Thymus (tissue), 11 donors: Measurements from ENCODE around the gene ALMS1. TPM values are rescaled to one million over a fixed set of nuclear protein-coding genes. Genes with fewer than 3 reads are reported as not detected.
"Not testable (repeated sequence)": the region's sequence is repeated elsewhere in the genome, so short reads cannot be mapped to it uniquely, and the experiment has no call there.

ENCODE experiments used
- DNase-seq, 9 donors: peaks; one replicate each; pipeline ENCODE4 v3.0.0-alpha.2; 2013; ENCODE audit warnings: low spot score in 9 of 9, low read depth in 6 of 9, missing footprints in 1 of 9
- H3K27ac ChIP-seq, 2 donors: one replicate each; pipeline ENCODE4 v1.5.1; 2013; ENCODE audit warnings: control low read depth in 1 of 2, low read depth in 1 of 2, low read length in 1 of 2, mild to moderate bottlenecking in 1 of 2, moderate library complexity in 1 of 2
- H3K27me3 ChIP-seq, 2 donors: one replicate each; pipeline ENCODE4 v1.5.1; 2013; ENCODE audit warnings: low read length in 1 of 2; ENCODE audit not compliant: control insufficient read depth in 2 of 2, insufficient read depth in 1 of 2
- H3K36me3 ChIP-seq, 2 donors: one replicate each; pipeline ENCODE4 v1.5.1; 2013; ENCODE audit warnings: low read length in 1 of 2, mild to moderate bottlenecking in 1 of 2, moderate library complexity in 1 of 2; ENCODE audit not compliant: control insufficient read depth in 2 of 2, insufficient read depth in 2 of 2
- H3K4me1 ChIP-seq, 2 donors: one replicate each; pipeline ENCODE4 v1.5.1; 2013; ENCODE audit warnings: low read length in 2 of 2; ENCODE audit not compliant: control insufficient read depth in 2 of 2, insufficient read depth in 2 of 2
- H3K4me3 ChIP-seq, 2 donors: one replicate each; pipeline ENCODE4 v1.5.1; 2013; ENCODE audit warnings: low read length in 2 of 2, control low read depth in 1 of 2, mild to moderate bottlenecking in 1 of 2
- H3K9me3 ChIP-seq, 2 donors: one replicate each; pipeline ENCODE4 v1.5.1; 2013; ENCODE audit warnings: low read length in 1 of 2, mild to moderate bottlenecking in 1 of 2; ENCODE audit not compliant: control insufficient read depth in 2 of 2, insufficient read depth in 1 of 2
- WGBS: extraction: QIAGEN DNeasy Blood & Tissue Kit; methylation state at CpG from one replicate; pipeline ENCODE4 v1.1.7; 2013; 5-methylcytosine and 5-hydroxymethylcytosine counted together
- polyA plus RNA-seq: library from polyadenylated mRNA; stranded (reverse); fragments of 200-250 nt; gene quantifications from one replicate; pipeline ENCODE4 v1.2.3, GENCODE V29; 2013
- total RNA-seq: library from RNA; stranded (reverse); fragments of 120-200 nt; gene quantifications from one replicate; pipeline ENCODE4 v1.2.4, GENCODE V29; 2013
- donor health status: healthy.

The ALMS1 gene
- total and polyA plus RNA-seq, 2 donors: 8.4 to 19.5 TPM

DNA sequence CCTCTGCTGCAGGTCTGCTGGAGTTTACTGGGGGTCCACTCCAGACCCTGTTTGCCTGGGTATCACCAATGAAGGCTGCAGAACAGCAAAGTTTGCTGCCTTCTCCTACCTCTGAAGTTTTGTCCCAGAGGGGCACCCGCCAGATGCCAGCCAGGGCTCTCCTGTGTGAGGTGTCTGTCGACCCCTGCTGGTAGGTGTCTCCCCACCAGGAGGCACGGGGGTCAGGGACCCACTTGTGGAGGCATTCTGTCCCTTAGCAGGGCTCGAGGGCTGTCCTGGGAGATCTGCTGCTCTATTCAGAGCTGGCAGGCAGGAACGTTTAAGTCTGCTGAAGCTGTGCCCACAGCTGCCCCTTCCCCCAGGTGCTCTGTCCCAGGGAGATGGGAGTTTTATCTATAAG, 124.8 kb downstream of the ALMS1 start:
- DNase-seq, H3K4me3 ChIP-seq, H3K36me3 ChIP-seq, H3K27ac ChIP-seq, H3K4me1 ChIP-seq, H3K9me3 ChIP-seq, H3K27me3 ChIP-seq: not testable (repeated sequence)
- 96% methylated on average over 5 of the region's 5 CpGs for WGBS

DNA sequence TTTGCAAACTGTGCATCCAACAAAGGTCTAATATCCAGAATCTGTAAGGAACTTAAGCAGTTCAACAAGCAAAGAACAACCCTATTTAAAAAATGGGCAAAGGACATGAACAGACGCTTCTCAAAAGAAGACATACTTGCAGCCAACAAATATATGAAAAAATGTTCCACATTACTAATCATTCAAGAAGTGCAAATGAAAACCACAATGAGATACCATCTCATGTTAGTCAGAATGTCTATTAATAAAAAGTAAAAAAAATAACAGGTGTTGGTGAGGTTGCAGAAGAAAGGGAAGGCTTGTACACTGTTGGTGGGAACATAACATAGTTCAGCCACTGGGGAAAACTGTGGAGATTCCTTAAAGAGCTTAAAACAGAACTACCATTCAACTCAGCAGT, 130.4 kb downstream of the ALMS1 start:
- H3K4me1 ChIP-seq: no peaks in the 10 kb centered on the region
- no peak overlapping the region for H3K4me3 ChIP-seq
- no peak for DNase-seq
- 97% methylated on average over 1 of the region's 1 CpG for WGBS
- H3K36me3 ChIP-seq: peaks cover 0 to 2% of the 10 kb centered on the region in 2 donors
- no peak overlapping the region for H3K27ac ChIP-seq
- H3K9me3 ChIP-seq: peaks cover 0 to under 1% of the 10 kb centered on the region in 2 donors
- H3K27me3 ChIP-seq: no peaks in the 10 kb centered on the region

DNA sequence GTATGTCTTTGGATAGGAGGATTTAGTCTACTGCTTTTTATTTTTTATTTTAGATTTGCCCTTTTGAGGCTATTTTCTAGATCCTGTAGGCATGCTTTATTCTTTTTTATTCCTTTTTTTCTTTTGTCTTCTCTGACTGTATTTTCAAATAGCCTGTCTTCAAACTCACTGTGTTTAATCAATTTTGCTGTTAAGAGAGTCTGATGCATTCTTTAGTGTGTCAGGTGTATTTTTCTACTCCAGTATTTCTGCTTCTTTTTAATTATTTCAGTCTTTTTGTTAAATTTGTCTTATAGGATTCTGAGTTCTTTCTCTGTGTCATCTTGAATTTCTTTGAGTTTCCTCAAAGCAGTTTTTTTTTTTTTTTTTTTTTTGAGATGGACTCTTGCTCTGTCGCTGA, 143.1 kb downstream of the ALMS1 start:
- Histone ChIP-seq H3K27me3 (no peaks in the 10 kb centered on the region), H3K36me3 (peaks cover 0 to 25% of the 10 kb centered on the region in 2 donors), H3K9me3 (peaks cover 2 to 16% of the 10 kb centered on the region in 2 donors), H3K4me1 (no peaks in the 10 kb centered on the region), H3K4me3 (no peak overlapping the region), H3K27ac (no peak overlapping the region)
- 100% methylated on average over 1 of the region's 1 CpG for WGBS
- DNase-seq: no peak

DNA sequence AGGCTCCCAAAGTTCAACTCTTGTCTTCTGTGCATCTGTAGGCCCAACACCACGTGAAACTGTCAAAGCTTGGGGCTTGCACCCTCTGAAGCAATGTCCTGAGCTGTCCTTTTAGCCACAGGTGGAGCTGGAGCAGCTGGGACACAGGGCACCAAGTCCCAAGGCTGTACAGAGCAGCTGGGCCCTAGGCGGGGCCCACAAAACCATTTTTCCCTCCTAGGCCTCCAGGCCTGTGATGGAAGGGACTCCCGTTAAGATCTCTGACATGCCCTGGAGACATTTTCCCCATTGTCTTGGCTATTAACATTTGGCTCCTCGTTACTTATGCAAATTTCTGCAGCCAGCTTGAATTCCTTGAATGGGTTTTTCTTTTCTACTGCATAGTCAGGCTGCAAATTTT, 145.1 kb downstream of the ALMS1 start:
- H3K9me3 ChIP-seq: peaks cover 2 to 16% of the 10 kb centered on the region in 2 donors
- H3K36me3 ChIP-seq: peaks cover 6 to 29% of the 10 kb centered on the region in 2 donors
- not testable (repeated sequence) for H3K4me1 ChIP-seq, H3K4me3 ChIP-seq, DNase-seq, H3K27me3 ChIP-seq, H3K27ac ChIP-seq
- 98% methylated on average over 4 of the region's 4 CpGs for WGBS

DNA sequence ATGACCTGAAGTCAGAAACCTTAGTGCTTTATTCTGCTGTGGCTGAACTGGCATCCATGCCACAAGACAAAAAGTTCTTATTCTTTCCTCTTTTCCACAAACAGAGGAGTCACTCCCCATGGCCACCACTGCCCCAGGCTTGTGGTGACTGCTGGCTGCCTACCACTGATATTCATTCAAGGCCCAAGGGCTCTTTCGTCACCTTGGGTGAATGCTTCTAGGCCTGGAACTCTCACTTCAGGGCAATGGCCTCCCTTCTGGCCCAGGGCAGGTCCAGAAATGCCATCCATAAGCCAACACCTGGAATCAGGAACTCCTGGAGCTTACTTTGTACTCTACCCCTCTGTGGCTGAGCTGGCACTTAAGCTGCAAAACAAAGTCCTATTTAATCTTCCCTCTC, 146.7 kb downstream of the ALMS1 start:
- H3K9me3 ChIP-seq: peaks cover 2 to 16% of the 10 kb centered on the region in 2 donors
- H3K36me3 ChIP-seq: peaks cover 10 to 36% of the 10 kb centered on the region in 2 donors
- 95% methylated on average over 1 of the region's 1 CpG for WGBS
- no peaks in the 10 kb centered on the region for H3K4me1 ChIP-seq
- no peak overlapping the region for H3K4me3 ChIP-seq
- no peak overlapping the region for H3K27ac ChIP-seq
- no peak for DNase-seq
- H3K27me3 ChIP-seq: no peaks in the 10 kb centered on the region

DNA sequence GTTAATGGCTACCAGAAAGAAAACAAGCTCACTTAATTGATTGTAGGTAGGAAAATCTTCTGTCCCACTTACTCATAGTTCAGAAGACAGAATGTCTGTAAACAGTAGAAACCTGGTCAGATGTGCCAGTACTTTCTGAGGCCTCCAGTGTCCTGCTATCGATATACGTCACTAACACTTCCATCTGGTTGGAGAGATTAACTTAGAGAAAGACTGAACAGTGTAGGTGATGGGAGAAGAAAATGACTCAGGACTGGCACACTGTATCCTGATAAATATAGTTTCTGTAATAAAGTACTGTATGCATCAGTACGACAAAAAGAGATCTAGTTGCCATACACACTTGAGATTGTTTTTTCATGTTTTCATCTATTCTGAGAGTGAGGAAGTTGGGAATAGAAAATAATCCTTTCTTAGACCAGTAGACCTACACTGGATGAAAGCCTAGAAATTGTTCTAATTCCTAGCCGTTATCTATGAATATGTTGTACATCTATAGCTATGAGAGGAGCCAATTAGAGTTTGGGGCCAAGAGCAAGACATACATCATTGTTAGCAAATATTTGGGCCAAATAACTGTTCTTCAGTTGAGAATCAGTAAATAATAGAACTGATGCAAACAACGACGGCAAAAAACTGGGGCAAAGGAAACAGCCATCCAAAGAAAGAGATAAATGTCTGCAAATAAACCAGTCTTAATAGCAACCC, 150.7 kb downstream of the ALMS1 start:
- 98% methylated on average over 6 of the region's 6 CpGs for WGBS
- H3K36me3 ChIP-seq: peaks cover 10 to 34% of the 10 kb centered on the region in 2 donors
- no peak for DNase-seq

DNA sequence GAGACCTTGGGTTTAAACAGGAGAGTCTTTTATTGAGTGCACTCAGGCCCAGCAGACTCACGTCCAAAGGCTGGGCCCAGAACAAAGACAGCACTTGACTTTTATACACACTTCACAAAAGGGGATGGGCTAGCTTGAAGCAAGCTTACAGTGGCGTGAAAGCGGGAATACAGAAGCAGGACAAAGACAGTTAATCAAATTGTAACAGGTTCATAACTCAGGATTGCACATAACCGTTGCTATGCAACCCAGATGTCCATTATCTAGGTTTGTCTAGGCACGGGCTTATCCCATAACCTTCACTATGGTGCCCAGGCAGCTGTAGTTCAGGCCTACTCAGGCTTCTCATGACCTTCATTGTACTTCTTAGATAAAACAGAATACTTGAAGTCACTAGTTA, 175.2 kb downstream of the ALMS1 start:
- not testable (repeated sequence) for H3K36me3 ChIP-seq, DNase-seq, H3K27me3 ChIP-seq

More for the DNA sequence above, 150.7 kb downstream of the ALMS1 start:
- Histone ChIP-seq H3K27me3 (no peaks in the 10 kb centered on the region), H3K4me1 (no peaks in the 10 kb centered on the region), H3K27ac (no peak overlapping the region), H3K9me3 (peaks cover 1 to 14% of the 10 kb centered on the region in 2 donors), H3K4me3 (no peak overlapping the region)

DNA sequence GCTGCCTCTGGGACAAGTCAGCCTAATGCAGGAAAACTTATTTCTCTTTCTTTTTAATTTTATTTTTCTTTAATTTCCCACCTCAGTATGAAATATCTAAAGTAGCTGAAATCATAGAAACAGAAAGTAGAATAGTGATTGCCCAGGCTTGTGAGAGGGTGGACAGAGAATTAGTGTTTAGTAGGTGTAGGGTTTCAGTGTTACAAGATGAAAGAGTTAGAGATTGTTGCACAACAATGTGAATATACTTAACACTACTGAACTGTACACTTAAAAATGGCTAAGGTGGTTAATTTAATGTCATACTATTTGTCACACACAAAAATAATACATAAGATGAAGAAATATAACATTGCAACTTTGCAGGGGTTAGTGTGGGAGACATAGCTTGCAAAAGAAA, 175.8 kb downstream of the ALMS1 start:
- no peaks in the 10 kb centered on the region for H3K4me1 ChIP-seq
- DNase-seq: no peak
- no peak overlapping the region for H3K27ac ChIP-seq
- H3K36me3 ChIP-seq: peaks cover 1 to 6% of the 10 kb centered on the region in 2 donors
- no peaks in the 10 kb centered on the region for H3K9me3 ChIP-seq
- no peaks in the 10 kb centered on the region for H3K27me3 ChIP-seq
- no peak overlapping the region for H3K4me3 ChIP-seq

More for the DNA sequence above, 175.2 kb downstream of the ALMS1 start:
- not testable (repeated sequence) for H3K27ac ChIP-seq, H3K4me1 ChIP-seq, H3K4me3 ChIP-seq, H3K9me3 ChIP-seq
- WGBS: 97% methylated on average over 5 of the region's 5 CpGs

DNA sequence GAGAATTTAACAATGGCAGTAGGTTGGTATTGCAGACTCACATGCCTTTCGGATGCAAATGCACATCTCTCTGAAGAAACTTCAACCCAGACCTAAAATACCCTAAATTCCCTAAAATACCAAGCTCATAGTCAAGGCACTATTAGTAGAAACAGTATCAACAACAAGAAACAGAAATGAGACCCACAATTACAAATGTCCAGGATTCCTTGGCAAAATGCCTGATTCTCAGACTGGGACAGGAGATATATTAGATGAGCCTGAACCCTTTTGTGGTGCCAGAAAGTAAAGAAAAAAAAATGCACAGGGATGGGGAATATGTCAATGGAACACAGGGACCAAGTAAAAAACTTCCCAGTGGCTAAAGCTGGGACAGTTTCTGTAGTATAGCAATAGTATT, 179.3 kb downstream of the ALMS1 start:
- Histone ChIP-seq H3K4me3 (no peak overlapping the region), H3K27ac (no peak overlapping the region), H3K36me3 (peaks cover 5 to 6% of the 10 kb centered on the region in 2 donors), H3K9me3 (no peaks in the 10 kb centered on the region), H3K27me3 (no peaks in the 10 kb centered on the region), H3K4me1 (no peaks in the 10 kb centered on the region)
- WGBS: 99% methylated on average over 1 of the region's 1 CpG
- no peak for DNase-seq
